Effector CD4-positive, alpha-beta T cell (primary cell): ENCODE data around the gene PDE6A.

Experiments used
- DNase-seq: peaks from one replicate; pipeline ENCODE4 v3.0.0-alpha.2; 2020

The PDE6A gene

DNA sequence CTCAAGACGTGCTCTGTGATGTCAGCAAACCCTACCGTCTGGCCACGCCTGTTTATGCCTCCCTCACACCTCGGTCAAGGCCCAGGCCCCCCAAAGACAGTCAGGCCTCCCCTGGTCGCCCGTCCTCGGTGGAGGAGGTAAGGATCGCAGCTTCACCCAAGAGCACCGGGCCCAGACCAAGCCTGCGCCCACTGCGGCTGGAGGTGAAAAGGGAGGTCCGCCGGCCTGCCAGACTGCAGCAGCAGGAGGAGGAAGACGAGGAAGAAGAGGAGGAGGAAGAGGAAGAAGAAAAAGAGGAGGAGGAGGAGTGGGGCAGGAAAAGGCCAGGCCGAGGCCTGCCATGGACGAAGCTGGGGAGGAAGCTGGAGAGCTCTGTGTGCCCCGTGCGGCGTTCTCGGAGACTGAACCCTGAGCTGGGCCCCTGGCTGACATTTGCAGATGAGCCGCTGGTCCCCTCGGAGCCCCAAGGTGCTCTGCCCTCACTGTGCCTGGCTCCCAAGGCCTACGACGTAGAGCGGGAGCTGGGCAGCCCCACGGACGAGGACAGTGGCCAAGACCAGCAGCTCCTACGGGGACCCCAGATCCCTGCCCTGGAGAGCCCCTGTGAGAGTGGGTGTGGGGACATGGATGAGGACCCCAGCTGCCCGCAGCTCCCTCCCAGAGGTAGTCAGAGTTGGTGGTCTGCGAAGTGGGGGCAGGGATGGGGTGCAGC is 111.3 kb downstream of the PDE6A start:
- DNase-seq, result no peak

DNA sequence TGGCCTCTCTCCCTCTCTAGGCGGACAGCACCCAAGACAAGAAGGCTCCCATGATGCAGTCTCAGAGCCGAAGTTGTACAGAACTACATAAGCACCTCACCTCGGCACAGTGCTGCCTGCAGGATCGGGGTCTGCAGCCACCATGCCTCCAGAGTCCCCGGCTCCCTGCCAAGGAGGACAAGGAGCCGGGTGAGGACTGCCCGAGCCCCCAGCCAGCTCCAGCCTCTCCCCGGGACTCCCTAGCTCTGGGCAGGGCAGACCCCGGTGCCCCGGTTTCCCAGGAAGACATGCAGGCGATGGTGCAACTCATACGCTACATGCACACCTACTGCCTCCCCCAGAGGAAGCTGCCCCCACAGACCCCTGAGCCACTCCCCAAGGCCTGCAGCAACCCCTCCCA is 112.0 kb downstream of the PDE6A start:
- no peak for DNase-seq

DNA sequence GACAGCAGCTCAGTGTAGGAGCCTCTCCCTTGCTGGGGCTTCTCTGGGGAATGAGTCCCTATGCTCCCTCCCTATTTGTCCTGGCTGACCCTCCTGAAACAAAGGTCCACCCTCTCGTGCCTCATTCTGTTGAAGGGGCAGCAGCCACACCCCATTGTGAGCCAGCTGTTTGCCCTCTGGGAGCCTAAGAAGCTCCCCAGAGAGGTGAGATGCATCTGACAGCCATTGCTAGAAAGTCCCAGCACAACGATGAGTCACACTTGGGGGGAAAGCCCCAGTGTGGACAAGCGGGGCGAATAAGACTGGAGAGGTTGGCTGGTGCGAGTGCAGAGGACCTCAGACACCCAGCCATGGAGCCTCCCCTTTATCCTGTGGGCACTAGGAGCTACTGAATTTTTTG is 113.1 kb downstream of the PDE6A start:
- no peak for DNase-seq

DNA sequence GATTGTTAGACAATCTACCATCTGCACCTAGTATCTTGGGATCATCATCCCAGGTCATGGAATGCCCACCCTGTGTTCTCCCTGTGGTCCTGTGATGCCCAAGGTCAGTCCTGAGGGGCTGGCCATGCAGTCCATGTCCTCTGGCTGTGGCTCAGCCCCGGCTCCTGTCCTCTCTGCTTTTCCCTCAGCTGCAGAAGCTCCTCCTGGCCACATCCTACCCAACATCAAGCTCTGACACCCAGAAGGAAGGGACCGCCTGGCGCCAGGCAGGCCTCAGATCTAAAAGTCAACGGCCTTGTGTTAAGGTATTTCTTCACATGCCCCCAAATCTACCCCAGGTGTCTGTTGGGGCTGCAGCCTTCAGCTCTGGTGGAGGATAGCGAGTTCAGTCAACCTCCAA is 114.0 kb downstream of the PDE6A start:
- DNase-seq, result no peak

DNA sequence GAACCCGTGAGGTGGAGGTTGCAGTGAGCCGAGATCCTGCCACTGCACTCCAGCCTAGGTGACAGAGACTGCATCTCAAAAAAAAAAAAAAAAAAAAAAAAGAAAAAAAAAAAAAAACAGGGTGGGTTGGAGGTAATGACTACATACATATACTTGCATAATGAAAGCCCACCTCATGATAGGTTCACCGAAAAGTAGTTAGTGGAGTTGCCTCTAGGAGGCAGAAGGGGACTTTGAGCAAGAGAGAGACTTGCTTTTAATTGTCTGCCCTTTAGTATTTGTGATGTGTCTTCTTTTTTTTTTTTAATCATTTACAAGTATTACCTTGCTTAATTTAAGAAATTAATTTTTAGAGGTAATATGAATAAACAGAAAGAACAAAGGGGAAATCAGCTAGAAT is 114.6 kb downstream of the PDE6A start:
- DNase-seq, result no peak

DNA sequence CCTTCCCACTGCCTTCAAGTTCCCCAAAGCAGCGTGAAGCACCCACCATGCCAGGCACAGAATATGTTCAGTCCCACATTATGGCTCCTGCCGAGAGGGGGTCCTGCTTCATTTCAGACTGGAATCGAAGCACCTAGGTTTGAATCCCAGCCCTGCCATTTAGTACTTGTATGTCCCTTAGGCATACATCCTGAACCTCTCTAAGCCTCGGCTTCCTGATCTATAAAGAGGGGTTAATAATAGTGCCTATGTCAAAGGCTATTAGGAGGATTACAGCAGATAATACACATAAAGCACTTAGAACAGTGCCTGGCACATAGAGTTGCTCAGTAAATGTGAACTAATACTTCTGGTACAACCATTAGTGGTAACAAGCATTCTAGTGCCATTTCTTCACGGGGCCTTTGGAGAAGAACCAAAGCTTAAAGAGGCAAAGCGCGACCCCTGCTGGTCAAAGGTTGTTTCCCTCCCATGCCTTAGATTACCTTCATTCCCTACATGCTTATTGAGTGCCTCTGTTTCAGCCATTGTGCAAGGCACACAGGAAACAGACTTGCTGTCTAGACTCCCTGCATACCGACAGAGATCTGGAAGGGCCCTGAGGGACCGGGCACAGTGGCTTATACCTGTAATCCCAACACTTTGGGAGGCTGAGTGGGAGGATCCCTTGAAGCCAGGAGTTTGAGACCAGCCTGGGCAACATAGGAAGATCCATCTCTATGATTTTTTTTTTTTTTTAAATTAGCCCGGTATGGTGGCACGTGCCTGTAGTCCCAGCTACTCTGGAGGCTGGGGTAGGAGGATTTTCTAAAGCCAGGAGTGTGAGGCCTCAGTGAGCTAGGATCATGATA is 116.2 kb downstream of the PDE6A start:
- DNase-seq, result peak; percentile 73

DNA sequence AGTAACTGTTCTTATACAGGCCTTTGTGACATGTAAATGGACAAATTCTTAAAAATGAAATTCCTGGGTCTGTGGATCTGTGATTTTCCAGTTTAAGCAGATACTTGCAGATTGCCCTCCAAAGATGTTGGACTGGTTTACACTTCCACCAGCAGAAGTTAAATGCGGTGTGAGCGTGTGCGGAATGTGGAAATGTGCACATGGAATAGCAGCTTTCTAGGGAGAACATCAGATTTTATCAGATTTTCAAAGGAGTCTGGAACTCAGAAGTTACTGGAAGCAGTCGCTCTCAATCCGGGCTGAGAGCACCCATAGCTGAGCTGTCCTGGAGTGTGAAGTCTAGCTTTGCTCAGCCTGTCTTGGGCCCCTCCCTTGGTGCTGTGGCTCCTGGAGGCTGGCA is 117.0 kb downstream of the PDE6A start:
- DNase-seq, result no peak

DNA sequence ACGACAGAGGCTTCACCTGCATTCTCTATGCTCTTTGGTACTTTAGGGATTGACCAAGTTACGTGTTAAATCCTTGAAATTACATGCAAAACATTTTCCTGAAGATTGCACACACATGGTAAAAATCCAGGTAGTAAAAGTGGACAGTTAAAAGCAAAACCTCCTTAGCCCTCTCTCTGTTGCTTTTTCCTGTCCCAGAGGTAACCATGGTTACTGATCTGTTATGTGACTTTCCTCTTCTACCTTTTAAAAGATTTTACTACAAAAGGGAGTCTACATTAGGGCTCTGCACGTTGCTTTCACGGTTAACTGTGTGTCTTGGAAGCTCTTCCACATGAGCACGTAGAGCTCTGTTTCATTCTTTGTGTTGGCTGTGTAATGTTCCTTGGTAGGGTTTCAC is 117.5 kb downstream of the PDE6A start:
- DNase-seq, result no peak

DNA sequence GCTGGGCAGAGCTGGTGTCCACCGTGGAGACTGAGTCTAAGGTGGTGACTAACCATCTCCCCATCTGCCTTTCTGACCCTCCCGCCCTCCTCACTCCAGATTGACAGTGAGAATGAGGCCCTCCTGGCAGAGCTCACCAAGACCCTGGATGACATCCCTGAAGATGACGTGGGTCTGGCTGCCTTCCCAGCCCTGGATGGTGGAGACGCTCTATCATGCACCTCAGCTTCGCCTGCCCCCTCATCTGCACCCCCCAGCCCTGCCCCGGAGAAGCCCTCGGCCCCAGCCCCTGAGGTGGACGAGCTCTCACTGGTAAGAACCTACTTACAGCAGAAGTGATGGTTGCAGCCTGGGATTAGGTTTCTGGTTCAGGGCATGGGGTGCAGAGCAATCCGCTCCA is 118.0 kb downstream of the PDE6A start:
- no peak for DNase-seq

DNA sequence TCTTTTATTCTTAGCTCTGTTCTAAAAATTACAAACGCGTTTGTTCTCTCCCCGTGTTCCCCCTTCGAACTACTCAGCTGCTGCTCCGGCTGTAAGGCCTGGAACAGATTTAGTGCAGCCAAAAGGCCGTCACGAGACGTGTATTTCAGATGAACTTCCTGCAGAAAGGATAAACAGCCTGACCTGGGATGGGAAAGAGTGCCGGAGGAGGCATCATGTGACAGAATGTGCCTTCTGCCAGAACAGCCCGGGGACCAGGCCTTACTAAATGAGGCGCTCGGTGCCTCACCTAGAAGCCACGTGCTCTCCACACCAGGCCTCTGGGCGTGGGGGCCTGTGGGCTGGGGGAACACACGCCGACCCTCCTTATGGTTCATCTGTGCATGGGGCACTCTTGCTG is 119.7 kb downstream of the PDE6A start:
- DNase-seq, result no peak

DNA sequence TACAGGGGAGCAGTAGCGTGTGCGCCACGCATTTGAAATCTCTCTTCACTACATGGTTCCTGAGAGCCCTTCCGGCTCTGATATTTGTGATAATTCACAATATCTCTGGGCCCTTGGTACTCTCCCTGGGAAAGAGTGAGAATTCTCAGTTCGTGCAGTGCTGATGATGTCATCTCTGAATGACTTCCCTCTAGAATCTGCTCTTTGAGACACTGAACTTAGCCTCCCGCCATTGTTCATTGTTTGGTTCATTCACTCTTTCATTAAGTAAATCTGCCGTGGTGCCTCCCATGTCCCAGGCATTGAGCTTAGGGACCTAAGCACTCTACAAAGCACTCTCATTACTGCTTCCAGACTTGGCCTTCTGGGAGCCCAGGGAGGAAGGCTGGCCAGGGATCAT is 120.5 kb downstream of the PDE6A start:
- DNase-seq, result no peak

DNA sequence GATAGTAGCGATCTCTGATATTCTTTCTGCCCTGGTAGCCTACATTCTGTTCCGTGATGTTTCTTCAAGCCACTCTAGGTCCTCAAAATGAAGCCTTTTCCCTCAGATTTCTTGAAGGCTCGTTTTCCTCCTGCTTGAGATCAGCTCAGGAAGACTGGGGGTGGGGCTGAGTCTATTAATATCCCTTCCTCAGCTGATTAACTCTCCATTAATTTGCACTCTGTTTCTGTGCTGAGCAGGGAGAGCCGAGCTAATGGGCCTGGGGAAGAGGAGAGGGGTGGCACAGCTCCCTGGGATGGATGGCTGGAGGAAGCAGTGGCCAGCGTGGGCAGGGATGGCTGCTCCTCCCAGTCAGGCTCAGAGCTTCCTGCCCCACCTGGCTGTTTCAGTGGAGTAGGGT is 121.2 kb downstream of the PDE6A start:
- DNase-seq, result no peak

DNA sequence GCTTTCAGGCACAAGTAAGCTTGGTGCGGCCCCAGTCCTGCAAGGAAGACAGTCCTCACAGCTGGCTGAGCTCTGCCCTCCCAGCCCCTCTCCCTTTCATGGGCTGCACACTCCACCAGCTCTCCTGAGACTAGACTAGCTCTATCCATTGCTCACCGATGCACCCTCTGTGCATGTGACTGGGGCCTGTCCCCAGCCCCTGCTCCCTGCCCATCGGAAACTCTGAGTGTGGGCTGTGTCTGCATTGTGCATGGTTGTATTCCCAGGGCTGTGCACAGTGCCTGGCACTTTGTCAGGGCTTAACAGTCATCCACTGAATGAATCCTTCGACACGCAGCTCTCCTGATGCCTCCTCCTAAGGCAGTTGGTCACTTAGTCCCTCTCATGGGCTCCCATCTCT is 122.3 kb downstream of the PDE6A start:
- DNase-seq, result no peak

DNA sequence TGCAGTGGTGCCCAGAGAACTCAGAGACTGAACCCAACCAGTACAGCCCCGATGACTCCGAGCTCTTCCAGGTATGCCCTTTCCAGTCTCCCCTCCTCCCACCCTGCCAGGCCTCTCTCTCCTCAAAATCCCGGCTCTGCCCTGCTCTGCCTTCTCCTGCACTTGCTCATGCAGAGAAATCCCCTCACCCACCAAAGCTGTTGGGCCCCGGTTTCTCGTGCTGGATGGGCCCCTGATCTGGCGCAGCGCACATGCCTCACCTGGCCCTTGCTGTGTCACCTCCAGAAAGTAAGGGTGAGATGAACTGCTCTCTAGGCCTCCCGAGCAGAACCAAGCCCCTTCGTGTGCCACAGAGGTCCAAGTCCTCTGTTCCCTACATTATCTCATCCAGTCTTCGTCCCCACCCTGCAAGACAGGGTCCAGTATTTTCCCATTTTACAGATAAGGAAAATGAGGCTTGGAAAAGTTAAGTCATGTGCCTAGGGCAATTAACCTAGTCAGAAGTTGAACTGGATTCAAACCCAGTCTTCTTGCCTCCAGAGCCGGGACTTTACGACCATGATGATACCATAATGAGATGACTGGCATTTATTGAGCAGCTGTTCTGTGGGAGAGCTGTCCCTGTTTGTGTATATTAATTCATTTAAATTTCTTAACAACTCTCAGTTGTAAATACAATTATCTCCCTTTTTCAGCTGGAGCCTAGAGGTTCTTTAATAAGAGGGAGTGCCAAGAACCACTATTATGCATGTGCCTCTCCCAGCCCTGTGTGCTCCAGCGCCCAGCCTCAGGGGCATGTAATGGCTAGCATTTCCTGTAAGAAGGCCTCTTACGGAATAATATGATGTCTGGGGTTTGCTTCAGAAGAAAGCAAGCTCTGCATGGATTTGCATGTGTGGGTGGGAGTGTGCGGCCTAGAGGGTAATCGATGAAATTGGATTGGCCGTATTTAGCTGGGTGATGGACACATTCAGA is 123.8 kb downstream of the PDE6A start:
- no peak for DNase-seq

DNA sequence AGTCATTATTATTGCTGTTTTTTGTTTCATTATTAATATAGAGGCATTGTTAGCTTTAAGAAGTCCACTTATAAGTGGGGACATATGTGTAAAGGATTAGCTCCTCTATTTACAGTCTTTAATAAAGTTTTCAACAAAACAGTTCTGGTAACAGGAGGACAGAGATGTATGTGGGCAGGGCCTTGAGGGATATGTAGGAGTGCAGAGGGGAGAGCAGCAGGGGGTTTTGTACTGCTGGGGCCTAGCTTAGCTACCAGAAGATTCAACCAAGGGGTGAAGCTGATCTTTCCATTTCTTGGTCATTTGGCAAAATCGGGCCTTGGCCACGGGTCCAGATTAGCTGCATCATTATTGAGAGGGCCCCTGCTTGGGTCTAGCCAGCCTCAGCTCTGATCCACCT is 124.6 kb downstream of the PDE6A start:
- DNase-seq, result no peak

DNA sequence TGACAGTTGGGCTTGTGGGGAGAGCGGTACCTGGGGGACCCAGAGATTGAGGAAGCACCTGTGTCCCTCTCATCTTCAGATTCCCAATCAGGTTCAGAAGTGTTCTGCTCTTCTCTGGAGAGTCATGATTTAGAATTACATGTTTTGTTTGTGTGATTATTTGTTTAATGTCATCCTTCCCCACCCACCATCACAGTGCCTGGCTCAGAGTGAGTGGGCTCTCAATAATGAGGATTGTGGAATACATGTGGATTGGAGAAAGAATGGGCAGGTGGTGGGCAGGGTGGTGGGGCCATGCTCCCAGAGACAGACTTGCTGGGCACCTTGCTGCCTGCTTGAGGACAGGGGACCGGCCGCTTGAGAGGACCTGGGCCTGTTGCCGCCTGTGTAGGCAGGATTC is 126.5 kb downstream of the PDE6A start:
- no peak for DNase-seq

DNA sequence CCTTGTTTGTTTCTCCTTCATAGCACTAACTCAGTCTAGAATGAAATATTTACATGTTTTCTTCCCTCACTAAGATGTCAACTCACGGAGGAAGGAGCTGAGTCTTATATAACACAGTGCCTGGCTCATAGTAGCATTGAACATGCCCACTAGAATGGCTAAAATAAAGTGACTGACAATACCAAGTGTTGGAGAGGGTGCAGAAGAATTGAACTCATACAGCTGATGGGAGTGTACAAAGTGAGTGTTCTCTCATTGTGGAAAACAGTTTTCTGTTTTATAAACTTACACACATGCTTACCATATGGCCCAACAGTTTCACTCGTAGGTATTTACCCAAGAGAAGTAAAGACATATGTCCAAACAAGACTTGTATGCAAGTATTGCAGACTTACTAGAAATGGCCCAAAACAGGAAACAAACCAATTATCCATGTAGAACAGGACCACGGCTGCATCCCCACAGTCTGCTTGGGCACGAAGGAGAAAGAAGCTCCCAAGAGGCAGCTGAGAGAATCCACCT is 127.0 kb downstream of the PDE6A start:
- no peak for DNase-seq

DNA sequence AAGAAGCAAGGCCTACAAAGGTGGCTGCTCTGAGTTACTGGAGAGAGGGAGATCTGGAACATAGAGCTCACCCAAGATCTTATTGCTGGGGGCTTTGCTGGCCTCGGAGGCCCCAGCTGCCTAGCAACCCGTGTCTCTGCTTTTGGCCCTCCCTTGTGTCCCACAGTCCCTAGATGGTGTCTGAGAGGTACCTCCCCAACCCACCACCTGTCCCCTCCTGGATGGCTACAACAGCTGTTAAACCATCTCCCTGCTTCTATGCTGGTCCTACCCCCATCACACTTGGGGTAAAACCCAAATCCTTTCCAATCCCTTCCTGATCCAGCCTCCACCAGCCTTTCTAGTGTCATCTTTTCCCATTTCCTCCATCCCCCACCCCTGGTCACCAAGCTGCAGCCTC is 127.9 kb downstream of the PDE6A start:
- no peak for DNase-seq

DNA sequence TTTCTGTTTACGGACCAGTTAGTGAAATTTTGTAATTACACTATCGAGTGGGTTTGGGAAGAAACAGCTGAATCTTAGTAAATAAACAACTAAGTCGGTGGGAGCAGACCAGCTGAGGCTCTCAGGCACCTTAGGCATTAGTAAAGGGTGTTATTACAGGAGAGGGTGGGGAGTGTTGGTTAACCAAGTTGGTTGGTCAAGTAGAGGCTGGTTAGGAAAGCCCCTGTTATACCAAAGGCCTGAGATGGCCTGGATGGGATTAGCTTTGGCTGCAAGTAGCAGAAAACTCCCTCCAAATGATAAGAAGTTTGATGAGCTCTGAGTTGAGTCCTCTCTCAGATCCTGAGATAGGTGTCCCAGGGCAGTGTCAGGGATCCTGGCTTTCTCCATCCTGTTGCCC is 133.1 kb downstream of the PDE6A start:
- DNase-seq, result no peak

DNA sequence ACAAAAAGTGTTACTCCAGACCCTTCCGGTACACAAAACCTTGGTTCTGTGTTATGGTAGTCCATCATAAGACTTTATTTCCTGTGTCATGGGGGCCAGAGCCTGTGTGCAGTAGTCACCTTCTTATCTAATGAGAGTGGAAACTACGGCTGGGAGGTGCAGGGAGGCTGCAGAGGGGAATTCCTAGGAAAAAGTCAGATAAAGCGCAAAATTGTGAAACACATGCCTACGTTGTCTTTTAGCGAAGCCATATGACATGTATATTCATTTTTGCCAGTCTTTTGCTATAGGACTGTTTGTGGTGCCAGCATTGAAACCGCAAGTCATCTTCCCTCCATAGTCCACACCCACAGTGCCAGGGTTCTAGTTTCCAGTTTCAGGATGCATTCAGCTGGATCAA is 133.7 kb downstream of the PDE6A start:
- DNase-seq, result no peak

DNA sequence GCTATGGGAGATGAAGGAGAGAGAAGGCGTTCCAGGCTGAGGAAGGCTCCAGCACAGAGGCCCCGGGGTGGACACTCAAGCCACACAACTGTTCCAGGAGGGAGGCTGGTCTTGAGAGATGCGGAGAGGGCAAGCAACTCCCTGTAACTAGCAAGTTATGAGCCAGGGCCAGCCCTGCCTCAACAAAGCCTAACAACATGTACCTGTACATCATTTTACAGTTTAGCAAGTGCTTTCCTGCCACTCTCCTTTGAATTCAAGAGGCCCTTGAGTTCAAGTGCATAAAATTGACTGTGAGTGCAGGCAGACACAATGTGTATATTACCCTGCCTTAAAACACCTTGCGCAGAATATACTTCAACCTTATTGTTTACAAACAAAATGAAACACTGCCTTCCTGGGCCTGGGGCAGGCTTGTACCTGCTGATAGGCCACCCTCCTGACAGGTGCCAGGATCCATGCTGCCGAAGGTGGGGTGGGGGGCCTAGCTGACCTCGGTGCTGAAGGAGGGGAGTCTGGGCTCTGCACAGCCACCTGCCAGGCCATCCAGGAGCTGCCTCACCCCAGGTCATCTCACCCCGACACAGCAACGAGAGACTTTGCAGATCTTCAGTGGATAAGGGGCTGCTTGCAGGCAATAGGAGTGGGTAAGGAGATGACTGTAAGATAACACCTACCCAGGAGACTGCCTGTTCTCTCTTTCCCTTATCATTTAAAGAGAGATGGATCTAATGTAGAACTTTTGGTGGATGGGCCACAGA is 134.5 kb downstream of the PDE6A start:
- DNase-seq, result no peak

DNA sequence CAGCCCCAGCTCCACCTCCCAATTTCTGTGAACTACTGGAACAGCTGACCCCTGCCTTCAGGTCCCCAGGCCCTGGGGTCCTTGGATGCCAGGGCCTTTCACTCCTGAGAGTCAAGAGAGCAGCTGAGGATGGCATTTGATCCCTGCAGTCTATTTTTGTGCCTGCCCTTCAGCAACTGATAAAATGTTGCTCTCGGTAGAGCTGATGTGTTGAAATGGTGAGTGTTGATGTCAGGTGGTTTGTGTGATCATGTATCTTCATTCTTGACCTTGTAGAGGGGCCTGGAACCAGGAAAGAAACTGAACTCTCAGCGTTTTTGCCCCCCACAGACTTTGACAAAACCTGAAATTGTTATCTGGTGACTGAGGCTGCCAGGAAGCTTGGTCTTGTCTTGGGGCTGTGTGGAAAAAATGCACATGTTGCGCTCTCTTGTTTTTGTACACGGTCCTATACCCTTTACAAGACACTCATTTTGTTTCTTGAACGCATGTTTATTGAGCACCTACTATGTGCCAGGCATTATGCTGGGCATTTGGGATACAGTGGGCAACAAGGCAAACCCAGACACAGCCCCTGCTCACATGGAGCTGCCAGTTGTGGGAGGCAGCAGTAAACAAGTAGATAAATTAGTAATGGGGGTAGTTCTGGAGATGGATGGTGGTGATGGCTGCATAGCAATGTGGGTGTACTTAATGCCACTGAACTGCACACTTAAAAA is 136.2 kb downstream of the PDE6A start:
- no peak for DNase-seq
